GM18868 (cell line): ENCODE results near the gene PPP2R5D.

Source experiments
- ATAC-seq: cut with Tn5 transposase; IDR thresholded peaks from one replicate; pipeline ENCODE4 v1.9.1; 2021; ENCODE audit warnings: mild to moderate bottlenecking, moderate library complexity; ENCODE audit not compliant: unreplicated experiment

Gene PPP2R5D

GRCh38 chr6:43053545-43054205, 69.3 kb downstream of the PPP2R5D start, which contains the start of gene CUL7:
Gene CUL7 (minus strand): TSS chr6:43053851. CDS start chr6:43052788, 1,063 bp downstream.
- peak; percentile 93 for ATAC-seq

GRCh38 chr6:43054206-43054943, 70.0 kb downstream of the PPP2R5D start:
- ATAC-seq, result no peak

- ATAC-seq, result no peak
Measured at GRCh38 chr6:43055966-43056365, 71.6 kb downstream of the PPP2R5D start.

- no peak for ATAC-seq
Measured at GRCh38 chr6:43058531-43058930, 74.2 kb downstream of the PPP2R5D start.

GRCh38 chr6:43059168-43060033, 75.0 kb downstream of the PPP2R5D start, which contains the start of the genes KLC4 and MRPL2:
Gene KLC4 (plus strand): TSS chr6:43059631. CDS start chr6:43061336, 1,705 bp downstream.
Gene MRPL2 (minus strand): TSS chr6:43059434. CDS start chr6:43059381, 53 bp downstream.
- peak; percentile 90 for ATAC-seq

- no peak for ATAC-seq
Measured at GRCh38 chr6:43060034-43060754, 75.8 kb downstream of the PPP2R5D start.

- no peak for ATAC-seq
Measured at GRCh38 chr6:43060755-43061633, 76.6 kb downstream of the PPP2R5D start.

GRCh38 chr6:43061861-43062260, 77.5 kb downstream of the PPP2R5D start:
- ATAC-seq, result no peak
